VCaP (cell line): ENCODE data around the gene CDRT15.
A peak's percentile ranks its signal among the peaks of the same experiment; 100 is the strongest.
"Not testable (repeated sequence)": the region's sequence is repeated elsewhere in the genome, so short reads cannot be mapped to it uniquely, and the experiment has no call there.

Experiments
- H3K27ac ChIP-seq: fragments of 450-650 bp; 2 replicates; pipeline ENCODE4 v1.5.1; 2017
- CTCF ChIP-seq: fragments of 450-650 bp; conservative IDR thresholded peaks from 2 replicates; pipeline ENCODE4 v1.5.1; 2017; ENCODE audit warnings: mild to moderate bottlenecking, moderate library complexity

Gene CDRT15

GRCh38 chr17:14196377-14196997, 40.2 kb downstream of the CDRT15 start:
- H3K27ac ChIP-seq, result no peak overlapping the region
- peak; percentile 20; the same call in 1 of the 2 replicates for TF ChIP-seq CTCF

GRCh38 chr17:14192636-14193344, 43.9 kb downstream of the CDRT15 start:
- not testable (repeated sequence) for H3K27ac ChIP-seq

GRCh38 chr17:14192039-14192438, 44.6 kb downstream of the CDRT15 start:
- H3K27ac ChIP-seq, result not testable (repeated sequence)

GRCh38 chr17:14191469-14191868, 45.2 kb downstream of the CDRT15 start:
- not testable (repeated sequence) for H3K27ac ChIP-seq

- H3K27ac ChIP-seq, result not testable (repeated sequence)
These were observed 45.9 kb downstream of the CDRT15 start for GRCh38 chr17:14190774-14191173.

- H3K27ac ChIP-seq, result not testable (repeated sequence)
These were observed 50.2 kb downstream of the CDRT15 start for GRCh38 chr17:14186443-14186842.
